SW480 (cell line): ENCODE results near the gene SLC9A9.

Source experiments
- DNase-seq: peaks from one replicate; pipeline ENCODE4 v3.0.0-alpha.2; 2016; ENCODE audit warnings: low spot score

The SLC9A9 gene

DNA sequence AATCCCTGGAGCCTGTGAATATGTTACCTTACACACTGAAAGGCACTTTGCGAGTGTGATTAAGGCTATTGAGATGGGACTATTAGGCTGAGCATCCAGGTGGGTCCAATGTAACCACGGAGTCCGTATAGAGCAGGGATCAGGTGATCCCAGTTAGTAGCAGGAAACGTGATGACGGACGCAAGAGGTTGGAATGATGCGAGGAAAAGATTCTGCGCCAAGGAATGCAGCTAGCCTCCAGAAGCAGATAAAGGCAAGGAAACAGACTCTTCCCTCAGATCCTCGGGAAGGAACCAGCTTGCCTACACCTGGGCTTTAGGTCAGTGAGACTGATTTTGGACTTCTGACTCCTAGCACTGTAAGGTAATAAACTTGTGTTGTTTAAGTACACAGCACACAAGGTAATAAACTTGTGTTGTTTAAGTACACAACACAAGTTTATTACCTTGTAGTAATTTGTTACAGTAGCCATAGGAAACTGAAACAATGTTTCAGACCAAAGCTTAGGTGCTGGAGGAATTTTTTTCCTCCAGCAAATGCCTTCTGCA, 603.7 kb downstream of the SLC9A9 start:
- no peak for DNase-seq

DNA sequence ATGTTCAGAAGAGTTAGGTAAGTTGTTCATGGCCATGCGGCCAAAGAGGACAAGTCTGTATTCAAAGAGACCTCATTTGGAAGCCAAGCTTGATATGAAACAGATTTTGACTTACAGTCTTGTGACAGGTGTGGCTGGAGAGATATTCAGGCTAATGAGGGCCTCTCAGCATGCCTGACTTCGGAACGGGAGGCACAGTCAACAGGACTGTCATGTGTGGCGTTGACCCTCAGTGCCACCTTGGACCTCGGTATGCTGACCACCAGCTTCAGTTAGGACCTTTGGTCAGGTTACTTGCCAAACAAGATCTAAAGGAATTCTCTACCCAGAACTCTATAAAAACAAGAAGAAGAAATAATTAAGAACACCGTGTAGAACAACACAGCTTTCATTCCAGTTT, 604.6 kb downstream of the SLC9A9 start:
- DNase-seq = no peak

DNA sequence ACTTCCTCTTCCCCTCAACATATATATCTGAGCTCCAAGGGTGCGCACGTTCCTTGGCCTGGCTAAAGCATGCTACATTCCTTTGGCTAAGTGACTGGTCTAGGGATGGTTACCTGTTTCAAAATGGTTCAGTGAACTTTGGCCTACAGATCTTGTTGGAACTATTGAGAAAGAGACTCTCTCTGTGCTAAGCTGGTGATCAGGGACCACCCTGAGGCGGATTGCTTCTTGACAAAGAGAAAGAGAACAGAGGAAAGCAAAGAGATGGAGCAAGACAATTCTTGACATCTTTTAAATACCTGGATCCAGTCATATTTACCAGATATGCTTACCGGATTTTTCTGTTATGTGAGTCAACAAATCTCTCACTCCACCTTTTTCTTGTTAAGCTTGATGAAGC, 605.6 kb downstream of the SLC9A9 start:
- no peak for DNase-seq

DNA sequence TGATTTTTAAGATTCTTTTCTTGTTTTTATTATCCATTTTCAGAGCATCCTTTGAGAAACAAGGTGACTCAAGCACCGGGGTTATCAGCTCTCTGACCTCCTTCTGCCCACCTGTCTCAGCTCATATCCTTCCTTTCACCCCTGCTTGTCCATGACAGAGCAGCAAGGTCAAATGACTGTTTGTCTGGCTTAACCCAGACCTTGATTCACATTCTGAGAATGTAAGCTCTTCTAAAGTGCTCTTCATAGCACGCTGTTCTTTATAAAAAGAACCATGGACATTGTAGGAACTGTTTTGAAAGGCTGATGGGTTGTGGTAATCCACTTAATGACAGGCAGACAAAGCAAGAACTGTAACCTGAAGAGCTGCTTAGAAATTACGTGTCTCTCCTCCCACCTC, 606.2 kb downstream of the SLC9A9 start:
- no peak for DNase-seq

DNA sequence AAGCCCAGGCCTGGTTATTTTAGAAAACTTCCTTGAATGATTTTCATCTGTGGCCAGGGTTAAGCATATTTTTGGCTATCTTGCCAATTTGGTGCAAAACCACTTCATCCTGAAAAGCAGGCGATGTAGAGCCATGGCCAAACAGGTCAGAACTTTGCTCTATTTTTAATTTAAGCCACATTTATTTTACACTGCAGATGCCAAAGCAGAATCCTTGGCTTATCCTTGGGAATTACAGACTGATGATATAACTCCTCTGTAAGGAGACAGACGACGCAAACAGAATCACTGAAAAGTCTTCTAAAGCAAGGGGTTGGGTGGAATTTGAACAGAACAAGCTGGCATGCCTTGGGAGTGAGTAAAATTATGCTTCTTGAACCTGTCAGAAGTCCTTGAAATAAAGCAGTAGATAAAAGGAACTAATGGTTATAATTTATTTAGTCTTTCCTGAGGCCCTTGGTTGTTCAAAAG, 606.8 kb downstream of the SLC9A9 start:
- no peak for DNase-seq

DNA sequence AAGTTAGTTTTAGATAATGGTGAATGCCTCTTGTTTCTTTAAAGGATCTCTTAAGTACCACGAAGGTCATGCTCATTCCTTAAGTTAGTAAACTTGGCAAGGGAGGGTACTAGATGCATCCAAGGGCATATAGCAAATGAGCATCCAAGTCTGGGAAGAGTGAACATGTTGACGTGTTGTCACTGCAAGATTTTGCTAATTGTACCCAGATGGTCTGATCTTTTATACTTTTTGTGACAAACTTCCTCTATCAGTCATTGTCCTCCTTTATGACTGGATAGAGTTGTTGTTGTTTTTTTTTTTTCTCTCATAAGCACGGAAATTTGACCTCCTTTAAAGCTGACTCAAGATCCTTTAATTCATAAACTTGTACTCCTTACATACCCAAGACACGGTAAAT, 607.4 kb downstream of the SLC9A9 start:
- DNase-seq = no peak

DNA sequence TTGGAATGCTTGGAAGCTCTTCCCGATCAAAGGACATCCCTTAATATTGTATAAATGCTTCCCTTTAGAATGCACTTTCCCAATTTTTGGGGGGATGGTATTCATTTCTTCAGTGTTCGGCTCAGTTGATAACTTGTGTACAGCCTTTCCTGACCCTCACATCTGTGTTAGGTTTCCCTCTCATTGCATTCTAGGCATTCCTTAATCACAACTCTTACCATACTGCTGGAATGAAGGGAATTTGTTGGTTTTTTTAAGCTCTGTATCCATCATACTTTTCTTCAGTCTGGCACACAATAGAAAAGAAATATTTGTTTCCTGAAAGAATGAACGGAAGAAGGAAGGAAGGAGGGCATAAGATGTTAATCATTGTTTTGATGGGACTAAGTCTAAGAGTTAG, 609.2 kb downstream of the SLC9A9 start:
- DNase-seq = no peak

DNA sequence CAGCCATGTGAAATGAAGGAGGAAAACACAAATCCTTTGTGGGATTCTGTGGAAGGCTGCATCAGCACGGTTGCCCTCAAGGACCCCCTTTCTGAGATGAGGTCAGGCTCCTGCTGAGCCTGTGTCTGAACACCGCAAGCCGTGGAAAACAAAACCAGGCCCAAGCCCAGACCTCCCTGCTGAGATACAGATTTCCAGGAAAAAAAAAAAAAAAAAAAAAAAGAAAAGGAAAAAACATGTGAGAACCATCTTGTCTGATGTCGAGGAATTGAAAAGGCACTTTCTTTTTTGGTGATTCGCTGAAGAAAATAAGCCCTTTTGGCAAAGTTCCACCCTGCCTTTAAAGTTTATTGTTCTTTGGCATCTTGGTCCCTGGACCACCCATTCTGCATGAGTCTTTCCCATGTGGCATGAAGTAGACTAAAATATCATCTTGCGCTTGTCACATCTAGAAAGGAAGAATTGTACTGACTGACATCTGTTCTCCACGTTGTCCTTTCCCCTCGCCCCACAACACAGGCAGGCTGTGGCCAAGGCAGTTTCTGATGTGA, 611.1 kb downstream of the SLC9A9 start:
- DNase-seq = no peak

DNA sequence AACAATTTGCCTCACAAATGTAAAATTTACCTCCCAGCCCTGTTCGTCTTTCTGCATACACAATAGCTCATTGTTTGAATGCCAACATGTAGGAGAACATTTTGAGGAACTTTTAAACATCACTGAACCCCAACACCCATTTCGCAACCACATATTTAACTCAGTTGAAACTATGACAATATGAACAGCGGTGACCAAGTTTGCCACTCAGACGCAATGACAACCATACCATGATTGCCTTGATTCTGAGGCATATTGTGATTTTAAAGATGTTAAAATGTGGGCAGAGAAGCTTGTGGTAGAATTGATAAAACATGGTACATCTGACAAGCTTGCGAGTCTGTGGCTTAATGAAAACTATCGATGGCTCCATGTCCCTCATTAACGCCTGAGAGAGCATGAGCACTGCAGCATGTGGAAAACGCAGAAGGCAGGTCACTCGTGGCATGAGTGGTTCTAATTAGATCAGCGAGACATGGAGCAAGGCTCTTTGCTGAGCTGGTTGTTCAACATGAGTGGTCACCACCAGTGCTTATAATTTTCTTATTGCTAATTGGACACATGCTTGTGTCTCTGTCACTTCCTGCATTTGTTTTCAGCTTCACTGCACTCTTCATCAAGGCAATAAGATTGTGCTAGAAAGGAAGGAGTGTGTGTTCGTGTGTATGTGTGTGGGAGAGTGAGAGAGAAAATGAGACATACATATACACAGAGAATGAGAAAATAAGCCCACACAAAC, 611.9 kb downstream of the SLC9A9 start:
- no peak for DNase-seq

DNA sequence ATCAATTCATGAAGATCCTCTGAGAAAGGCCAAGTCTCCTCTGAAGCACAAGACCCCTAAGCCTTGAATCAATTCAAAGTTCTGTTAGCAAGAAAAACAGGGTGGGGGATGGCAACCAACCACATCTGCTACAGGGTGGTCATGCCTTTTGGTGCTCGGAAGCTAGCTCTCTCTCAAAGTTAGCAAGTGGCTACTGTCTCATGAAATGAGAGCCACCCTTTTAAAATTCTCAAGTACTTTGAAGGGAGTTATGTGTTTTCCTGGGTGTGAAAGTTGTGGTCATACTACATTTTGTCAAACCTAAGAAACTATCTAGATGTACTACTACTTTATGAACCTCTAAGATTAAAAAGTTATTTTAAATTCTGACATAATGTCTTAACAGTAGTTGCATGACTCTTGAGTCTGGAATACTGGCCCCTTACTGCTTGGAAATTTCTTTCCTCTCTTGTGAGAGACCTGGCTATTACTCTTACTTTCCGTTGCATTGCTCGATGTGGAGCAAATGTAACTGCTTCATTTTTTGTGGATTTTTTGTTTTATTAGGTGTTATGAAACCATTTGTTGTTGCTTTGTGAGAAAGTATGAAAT, 612.6 kb downstream of the SLC9A9 start:
- no peak for DNase-seq

DNA sequence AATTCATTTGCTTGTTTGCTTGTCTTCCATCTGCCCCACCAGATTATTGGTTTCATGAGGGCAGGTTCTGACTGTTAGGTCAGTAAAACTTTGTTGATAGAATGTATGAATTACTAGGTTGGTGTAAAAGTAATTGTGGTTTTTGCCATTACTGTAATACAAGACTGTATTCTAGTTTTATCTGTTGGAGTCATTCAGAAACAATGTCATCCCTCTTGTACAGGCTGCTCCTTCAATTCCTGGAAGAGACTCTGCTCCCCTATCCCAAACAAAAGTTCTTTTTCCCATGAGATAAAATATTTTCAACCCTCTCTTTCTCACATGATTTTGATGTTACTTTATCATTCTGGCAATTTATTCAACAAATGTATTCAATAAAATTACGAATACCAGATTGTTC, 613.7 kb downstream of the SLC9A9 start:
- DNase-seq = no peak

DNA sequence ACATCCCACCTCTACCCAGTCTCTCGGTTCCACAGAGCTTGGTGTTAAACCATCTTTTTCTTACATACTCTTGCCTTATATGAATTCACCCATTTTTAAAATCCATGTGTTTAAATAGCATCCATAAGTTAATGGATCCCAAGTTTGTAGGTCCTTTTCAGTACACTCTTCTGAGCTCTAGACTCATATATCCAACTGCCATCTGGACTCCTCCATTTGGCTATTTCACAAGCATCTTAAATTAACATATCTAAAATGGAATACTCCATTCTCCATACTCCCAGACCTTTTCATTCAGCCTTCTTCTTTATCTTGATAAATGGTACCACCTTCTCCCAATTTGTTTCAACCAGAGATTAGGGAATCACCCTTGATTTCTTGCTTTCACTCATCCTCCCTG, 615.3 kb downstream of the SLC9A9 start:
- DNase-seq = no peak

DNA sequence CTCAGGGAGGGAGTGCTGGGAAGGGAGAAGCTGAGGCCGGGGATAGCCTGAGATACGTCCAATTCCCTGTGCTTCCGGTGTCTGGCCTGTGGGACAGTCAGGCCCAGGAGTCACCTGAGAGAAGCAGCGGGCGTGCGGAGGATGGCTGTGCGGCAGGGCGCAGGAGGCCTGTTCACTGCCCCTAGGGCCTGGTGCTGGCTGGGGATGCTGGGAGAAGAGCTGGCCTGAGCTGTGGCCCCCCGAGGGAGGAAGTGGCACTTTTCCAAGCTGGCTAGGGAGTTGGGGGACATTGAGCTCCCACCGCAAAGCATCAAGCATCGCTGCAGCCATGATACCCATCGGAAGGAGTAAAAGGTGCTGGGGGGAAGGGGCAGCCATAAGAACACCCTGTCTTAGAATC, 619.9 kb downstream of the SLC9A9 start:
- DNase-seq = no peak

DNA sequence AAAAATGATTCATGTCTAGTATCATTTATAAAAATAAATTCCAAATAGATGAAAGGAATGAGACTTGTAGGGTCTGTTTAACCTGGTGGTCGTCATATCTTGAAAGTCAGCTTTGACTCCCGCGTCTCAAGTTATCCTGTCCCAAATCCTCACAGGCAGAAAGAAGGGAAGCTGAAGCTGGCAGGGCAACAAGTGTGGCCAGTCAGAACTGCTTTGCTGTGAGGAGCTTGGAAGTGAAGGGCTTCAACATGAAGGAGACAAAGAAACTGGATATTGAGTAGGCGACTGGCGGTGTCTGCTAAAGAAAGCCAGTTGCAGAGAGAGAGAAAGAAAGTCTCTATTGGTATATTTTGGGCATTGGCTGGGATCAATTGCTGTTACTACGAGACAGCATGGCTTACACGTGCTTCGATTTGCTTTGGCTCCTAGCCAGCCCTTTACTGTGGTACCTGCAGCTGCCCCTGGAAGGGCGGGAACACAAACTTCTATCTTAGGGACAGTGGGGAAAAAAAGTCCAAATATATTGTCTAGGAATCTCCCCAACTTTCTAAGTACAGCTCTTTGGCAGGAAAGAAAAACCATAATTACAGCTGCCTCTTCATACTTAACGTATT, 621.5 kb downstream of the SLC9A9 start:
- DNase-seq = no peak

DNA sequence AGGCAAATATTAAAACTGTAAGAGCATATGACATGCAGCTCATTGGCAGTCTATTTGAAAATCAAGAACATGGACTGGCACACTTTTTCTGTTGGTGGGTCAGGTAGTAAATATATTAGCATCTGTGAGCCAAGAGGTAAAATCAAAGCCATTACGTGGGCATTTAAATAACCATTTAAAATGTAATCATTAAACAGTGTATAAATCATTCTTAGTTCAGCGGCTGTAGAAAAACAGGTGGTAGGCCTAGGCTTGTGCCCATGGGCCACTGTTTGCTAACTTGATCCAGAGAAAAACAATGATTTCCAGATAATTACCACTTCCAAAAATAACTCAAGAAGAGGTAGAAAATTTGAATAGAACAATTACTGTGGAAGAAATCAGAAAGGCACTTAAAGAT, 623.6 kb downstream of the SLC9A9 start:
- no peak for DNase-seq

DNA sequence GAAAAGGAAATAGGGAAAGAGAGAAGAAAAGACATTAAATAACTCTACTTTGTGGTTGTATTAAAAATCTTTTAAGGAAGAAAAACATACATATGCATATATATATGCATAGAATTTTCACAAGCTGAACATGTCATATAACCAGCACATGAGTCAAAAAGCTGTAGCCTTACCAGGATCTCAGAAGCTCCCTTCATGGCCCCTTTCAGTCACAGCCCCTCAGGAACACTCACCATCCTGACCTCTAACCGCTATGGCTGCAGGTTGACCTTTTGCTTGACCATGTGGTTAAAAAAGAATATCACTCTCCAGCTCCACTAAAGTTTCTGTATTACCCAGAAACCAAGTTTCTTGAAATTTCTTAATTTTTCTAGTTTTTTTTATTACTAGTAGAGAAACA, 625.3 kb downstream of the SLC9A9 start:
- DNase-seq = no peak

DNA sequence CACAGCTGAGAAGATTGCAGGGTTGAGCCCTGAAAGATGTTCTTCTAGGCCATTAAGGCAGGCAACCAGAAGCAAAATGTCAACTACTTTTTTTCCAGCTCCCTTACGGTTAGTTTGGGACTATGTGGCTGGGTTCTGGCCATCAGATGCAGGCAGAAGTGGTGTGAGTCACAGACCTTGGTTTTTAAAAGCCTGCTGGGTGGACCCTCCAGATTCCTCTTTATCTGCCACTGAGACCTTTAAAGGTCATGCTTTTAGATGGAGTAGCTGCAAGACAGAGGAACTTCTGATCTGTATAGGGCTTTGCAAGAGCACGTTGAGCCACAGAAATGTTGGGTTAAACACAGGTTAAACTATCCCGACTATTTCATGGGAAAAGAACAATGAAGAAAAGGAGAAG, 625.8 kb downstream of the SLC9A9 start:
- no peak for DNase-seq

DNA sequence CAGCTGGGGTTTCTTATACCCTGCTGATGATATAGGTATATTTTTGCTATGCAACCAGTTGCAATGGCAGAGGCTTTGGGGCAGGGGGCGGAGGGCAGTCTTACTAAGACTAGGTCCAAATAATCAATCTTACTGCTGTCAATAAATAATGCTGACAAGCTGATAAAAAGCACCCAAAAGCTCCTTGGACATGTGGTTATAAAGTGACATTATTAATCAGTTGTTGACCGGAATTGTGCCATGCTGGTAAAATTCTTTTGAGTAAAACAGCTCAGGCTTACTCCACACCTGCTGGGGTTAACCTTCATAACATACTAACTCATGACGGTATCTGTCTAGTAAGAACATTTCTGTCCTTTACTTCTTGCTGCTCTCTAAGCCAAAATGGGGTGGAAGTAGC, 626.8 kb downstream of the SLC9A9 start:
- no peak for DNase-seq

DNA sequence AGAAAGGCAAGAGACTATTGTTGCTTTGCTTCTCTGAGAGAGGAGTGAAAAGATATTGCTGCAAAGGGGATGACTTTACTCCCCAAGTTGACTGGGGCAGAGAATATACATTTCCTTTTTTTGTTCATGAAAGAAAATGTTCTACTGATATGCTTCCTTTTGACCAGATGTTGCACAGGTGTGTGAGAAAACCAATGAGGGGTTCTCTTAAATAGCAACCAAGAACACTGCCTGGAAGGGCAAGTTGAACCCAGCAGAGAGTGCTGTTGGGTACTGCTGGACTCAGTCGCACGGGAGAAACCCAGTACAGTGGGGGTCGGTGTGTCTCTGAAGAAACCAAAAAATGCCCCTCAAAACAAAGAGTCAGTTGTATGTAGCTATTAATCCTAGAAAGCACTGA, 627.5 kb downstream of the SLC9A9 start:
- DNase-seq = no peak

DNA sequence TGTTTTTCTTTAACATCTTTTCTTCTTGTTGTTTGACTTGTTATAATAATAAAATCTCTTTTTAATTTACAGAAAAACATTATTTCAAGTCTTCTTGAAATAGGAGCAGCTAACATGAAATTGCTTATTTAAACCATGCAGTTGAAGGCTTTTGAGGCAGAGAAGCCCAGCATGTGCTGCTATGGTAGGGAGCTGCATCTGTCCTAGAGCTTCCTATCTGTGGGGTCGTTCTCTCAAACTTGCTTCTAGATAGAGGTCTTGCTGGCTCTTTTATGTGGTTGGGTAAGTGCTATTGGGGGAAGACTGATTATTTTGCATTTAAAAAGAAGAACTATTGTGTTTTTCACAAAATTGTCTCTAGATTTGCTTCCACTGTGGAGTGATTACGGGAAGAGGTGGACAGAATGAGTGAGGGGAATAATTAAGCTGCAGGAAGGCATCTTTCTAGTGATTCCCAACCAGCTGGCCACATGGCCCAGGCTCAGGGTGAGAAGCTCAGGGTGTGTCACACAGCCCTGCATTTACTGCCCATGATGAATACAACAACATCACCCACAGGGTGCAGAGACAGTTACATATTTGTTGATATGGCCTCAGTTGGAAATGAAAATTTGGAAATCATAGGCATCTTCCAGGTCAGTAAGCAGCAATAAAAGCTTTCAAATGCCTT, 630.0 kb downstream of the SLC9A9 start:
- no peak for DNase-seq

DNA sequence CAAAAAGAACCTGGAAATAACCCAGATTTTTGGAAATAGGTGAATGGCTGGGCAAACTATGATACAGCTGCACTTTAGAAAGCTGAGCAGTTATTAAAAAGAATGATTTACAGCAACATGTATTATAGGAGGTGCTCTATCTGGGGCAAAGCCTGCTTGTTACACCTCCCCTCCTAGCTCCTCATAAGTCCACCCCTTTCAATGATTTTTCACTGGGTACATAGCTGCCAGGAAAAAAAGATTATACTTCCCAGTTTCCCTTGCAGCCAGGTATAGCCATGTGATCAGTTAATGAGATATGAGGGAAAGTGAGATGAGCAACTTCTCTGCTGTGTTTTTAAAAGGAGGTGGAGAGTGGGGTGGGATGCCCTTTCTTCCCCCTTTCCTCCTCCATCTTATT, 631.0 kb downstream of the SLC9A9 start:
- DNase-seq = no peak

DNA sequence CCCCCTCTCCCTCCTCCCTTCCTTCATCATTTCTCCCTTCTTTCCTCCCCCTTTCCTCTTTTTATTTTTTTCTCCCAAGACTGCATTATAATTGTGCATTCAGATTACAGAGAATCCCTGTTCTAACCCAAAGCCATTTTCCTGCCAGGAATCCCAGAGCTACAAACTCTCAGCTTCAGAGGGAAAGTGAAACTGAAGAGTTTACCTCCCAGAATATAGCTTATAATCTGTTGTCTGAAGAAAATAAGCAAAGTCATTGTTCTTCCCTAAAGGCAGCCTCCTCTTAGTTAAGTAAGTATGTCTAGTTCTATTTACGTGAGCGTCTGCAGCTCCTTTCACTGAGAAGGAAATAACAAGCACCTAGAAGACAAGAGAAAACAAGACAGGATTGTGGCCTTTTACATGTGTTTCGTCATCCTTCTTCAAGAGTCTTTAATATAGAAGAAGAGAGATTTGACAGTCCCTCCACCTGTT, 631.5 kb downstream of the SLC9A9 start:
- no peak for DNase-seq
